Gastroesophageal sphincter (tissue), 3 donors: ENCODE results near the gene CIZ1.

Source experiments
- EP300 ChIP-seq: sonication (generic); formaldehyde crosslinking; IDR thresholded peaks from one replicate; pipeline ENCODE4 v1.6.1; 2017; ENCODE audit warnings: antibody characterized with exemption, mild to moderate bottlenecking
- POLR2A ChIP-seq, 2 donors: fragments of 450-650 bp; IDR thresholded peaks; one replicate each; pipeline ENCODE4 v1.6.1; 2017; ENCODE audit warnings: antibody characterized with exemption in 2 of 2, mild to moderate bottlenecking in 2 of 2, moderate library complexity in 1 of 2
- TF ChIP-seq, protein P1 (sequence below), 4 experiments: fragments of 200-600 bp in 2 of 4; fragments of 450-650 bp in 2 of 4; sonication (generic) in 1 of 4; IDR thresholded peaks; one replicate each; pipeline ENCODE4 v1.5.1; 2017 to 2019; ENCODE audit warnings: antibody characterized with exemption in 4 of 4, mild to moderate bottlenecking in 2 of 4, moderate library complexity in 2 of 4

DNA sequence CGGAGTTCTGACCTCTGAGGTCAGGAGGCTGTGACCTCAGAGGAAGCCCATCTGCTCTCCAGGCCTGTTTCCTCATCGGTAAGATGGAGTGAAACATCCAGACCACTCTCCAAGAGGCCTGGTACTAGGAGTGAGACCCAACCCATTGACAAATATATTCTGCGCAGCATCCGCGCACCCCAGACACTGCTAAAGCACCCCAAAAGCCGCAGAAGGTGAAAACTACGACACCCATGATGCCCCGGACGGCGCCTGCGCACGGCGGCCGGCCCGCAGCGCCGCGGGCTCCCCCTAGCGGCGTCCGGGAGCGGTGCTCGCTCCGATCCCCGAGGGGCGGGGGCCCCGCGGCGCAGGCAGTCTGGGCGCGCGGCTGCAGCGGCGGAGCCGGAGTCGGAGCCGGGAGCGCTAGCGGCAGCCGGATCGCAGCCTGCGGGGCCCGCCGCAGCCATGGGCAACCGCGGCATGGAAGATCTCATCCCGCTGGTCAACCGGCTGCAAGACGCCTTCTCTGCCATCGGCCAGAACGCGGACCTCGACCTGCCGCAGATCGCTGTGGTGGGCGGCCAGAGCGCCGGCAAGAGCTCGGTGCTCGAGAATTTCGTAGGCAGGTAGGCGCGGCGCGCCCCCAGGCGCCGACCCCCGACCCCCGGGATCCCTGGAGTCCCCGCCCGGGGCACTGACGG lies 11.8 kb upstream of the CIZ1 start, which contains the start of gene DNM1:
- TF ChIP-seq, protein P1, sequence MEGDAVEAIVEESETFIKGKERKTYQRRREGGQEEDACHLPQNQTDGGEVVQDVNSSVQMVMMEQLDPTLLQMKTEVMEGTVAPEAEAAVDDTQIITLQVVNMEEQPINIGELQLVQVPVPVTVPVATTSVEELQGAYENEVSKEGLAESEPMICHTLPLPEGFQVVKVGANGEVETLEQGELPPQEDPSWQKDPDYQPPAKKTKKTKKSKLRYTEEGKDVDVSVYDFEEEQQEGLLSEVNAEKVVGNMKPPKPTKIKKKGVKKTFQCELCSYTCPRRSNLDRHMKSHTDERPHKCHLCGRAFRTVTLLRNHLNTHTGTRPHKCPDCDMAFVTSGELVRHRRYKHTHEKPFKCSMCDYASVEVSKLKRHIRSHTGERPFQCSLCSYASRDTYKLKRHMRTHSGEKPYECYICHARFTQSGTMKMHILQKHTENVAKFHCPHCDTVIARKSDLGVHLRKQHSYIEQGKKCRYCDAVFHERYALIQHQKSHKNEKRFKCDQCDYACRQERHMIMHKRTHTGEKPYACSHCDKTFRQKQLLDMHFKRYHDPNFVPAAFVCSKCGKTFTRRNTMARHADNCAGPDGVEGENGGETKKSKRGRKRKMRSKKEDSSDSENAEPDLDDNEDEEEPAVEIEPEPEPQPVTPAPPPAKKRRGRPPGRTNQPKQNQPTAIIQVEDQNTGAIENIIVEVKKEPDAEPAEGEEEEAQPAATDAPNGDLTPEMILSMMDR (IDR thresholded peaks at IDR 0.05), result peak in 3 of 4 experiments; percentile 94 to 97 (median 96)
- TF ChIP-seq POLR2A (IDR thresholded peaks at IDR 0.05) (peak in 1 of 2 donors; percentile 57), EP300 (no peak)
